Stimulated activated CD8-positive, alpha-beta memory T cell treated with anti-CD3 and anti-CD28 coated beads, Interleukin-7, amount 100 ng/mL, for 24 hours (primary cell): ENCODE data around the gene ZMIZ1.
"Not testable (repeated sequence)": the region's sequence is repeated elsewhere in the genome, so short reads cannot be mapped to it uniquely, and the experiment has no call there.

Experiments used
- DNase-seq: peaks from one replicate; pipeline ENCODE4 v3.0.0-alpha.2; 2020; ENCODE audit warnings: low read depth

Gene ZMIZ1

GRCh38 chr10:79029478-79030390 is 39.0 kb upstream of the ZMIZ1 start:
- DNase-seq = no peak

- no peak for DNase-seq
Measured at GRCh38 chr10:79030705-79031104, 38.1 kb upstream of the ZMIZ1 start.

- no peak for DNase-seq
Measured at GRCh38 chr10:79031723-79032122, 37.0 kb upstream of the ZMIZ1 start.

- no peak for DNase-seq
Measured at GRCh38 chr10:79034271-79034876, 34.4 kb upstream of the ZMIZ1 start.

GRCh38 chr10:79036416-79036815 is 32.4 kb upstream of the ZMIZ1 start:
- DNase-seq = not testable (repeated sequence)

GRCh38 chr10:79038104-79038840 is 30.5 kb upstream of the ZMIZ1 start:
- DNase-seq = no peak

- DNase-seq = no peak
Measured at GRCh38 chr10:79038841-79039201, 29.9 kb upstream of the ZMIZ1 start.

- DNase-seq = no peak
Measured at GRCh38 chr10:79042639-79043411, 25.9 kb upstream of the ZMIZ1 start.

GRCh38 chr10:79044036-79044632 is 24.6 kb upstream of the ZMIZ1 start:
- no peak for DNase-seq

GRCh38 chr10:79044846-79045245 is 23.9 kb upstream of the ZMIZ1 start:
- DNase-seq = no peak

GRCh38 chr10:79045566-79046175 is 23.1 kb upstream of the ZMIZ1 start:
- no peak for DNase-seq

GRCh38 chr10:79046326-79046725 is 22.4 kb upstream of the ZMIZ1 start:
- no peak for DNase-seq

- no peak for DNase-seq
Measured at GRCh38 chr10:79046741-79047583, 21.8 kb upstream of the ZMIZ1 start.

GRCh38 chr10:79047584-79047874 is 21.2 kb upstream of the ZMIZ1 start:
- DNase-seq = no peak

GRCh38 chr10:79047875-79048638 is 20.7 kb upstream of the ZMIZ1 start:
- DNase-seq = no peak

GRCh38 chr10:79048639-79049550 is 19.9 kb upstream of the ZMIZ1 start:
- no peak for DNase-seq

- no peak for DNase-seq
Measured at GRCh38 chr10:79049931-79050895, 18.6 kb upstream of the ZMIZ1 start.
